H4 (cell line): Measurements from ENCODE around the gene PYGB. TPM values are rescaled to one million over a fixed set of nuclear protein-coding genes. Genes with fewer than 3 reads are reported as not detected.
"Not testable (repeated sequence)": the region's sequence is repeated elsewhere in the genome, so short reads cannot be mapped to it uniquely, and the experiment has no call there.

ENCODE experiments used
- DNase-seq: peaks from one replicate; pipeline ENCODE4 v3.0.0-alpha.2; 2015; ENCODE audit warnings: low spot score
- total RNA-seq: library from RNA; depleted of rRNA; stranded (reverse); fragments of >200 nt; shearing (Covaris generic); gene quantifications from 2 replicates; pipeline ENCODE4 v1.2.3, GENCODE V29; 2014

PYGB gene
- total RNA-seq, 1 experiment from 2014 or later: 39.4 TPM

- no peak for DNase-seq
Measured at GRCh38 chr20:25314497-25315417, 66.9 kb downstream of the PYGB start.

- no peak for DNase-seq
Measured at GRCh38 chr20:25315418-25316210, 67.7 kb downstream of the PYGB start.

GRCh38 chr20:25316506-25317190, 68.8 kb downstream of the PYGB start:
- DNase-seq: no peak

GRCh38 chr20:25317351-25318075, 69.6 kb downstream of the PYGB start:
- DNase-seq: no peak

GRCh38 chr20:25318471-25319240, 70.8 kb downstream of the PYGB start:
- no peak for DNase-seq

- DNase-seq: no peak
Measured at GRCh38 chr20:25319241-25320034, 71.6 kb downstream of the PYGB start.

GRCh38 chr20:25320035-25320800, 72.3 kb downstream of the PYGB start:
- DNase-seq: no peak

- no peak for DNase-seq
Measured at GRCh38 chr20:25321262-25321831, 73.5 kb downstream of the PYGB start.

- DNase-seq: no peak
Measured at GRCh38 chr20:25321991-25322390, 74.1 kb downstream of the PYGB start.

- DNase-seq: no peak
Measured at GRCh38 chr20:25323496-25324246, 75.8 kb downstream of the PYGB start.

- no peak for DNase-seq
Measured at GRCh38 chr20:25324412-25324811, 76.5 kb downstream of the PYGB start.

GRCh38 chr20:25325073-25325472, 77.2 kb downstream of the PYGB start:
- DNase-seq: no peak

- no peak for DNase-seq
Measured at GRCh38 chr20:25325997-25326396, 78.1 kb downstream of the PYGB start.

- no peak for DNase-seq
Measured at GRCh38 chr20:25327521-25328235, 79.8 kb downstream of the PYGB start.

- DNase-seq: no peak
Measured at GRCh38 chr20:25328954-25329498, 81.1 kb downstream of the PYGB start.

GRCh38 chr20:25334972-25335371, 87.1 kb downstream of the PYGB start:
- not testable (repeated sequence) for DNase-seq
